Mammary epithelial cell (primary cell): Measurements from ENCODE around the gene ABCA9.

Experiments
- EZH2 ChIP-seq: IDR thresholded peaks from 2 replicates; pipeline ENCODE4 v1.6.1; 2012; ENCODE audit warnings: low read length, inconsistent platforms, borderline replicate concordance
- TF ChIP-seq, protein P1 (sequence below), 2 donors: IDR thresholded peaks in 1 of 2; conservative IDR thresholded peaks in 1 of 2; 2 replicates each; pipeline ENCODE4 v1.5.1; 2011 to 2012; ENCODE audit warnings: inconsistent platforms in 2 of 2, low read length in 2 of 2, mild to moderate bottlenecking in 2 of 2, control low read depth in 1 of 2, low read depth in 1 of 2; ENCODE audit not compliant: insufficient read depth in 1 of 2; ENCODE audit errors: extremely low read depth in 1 of 2

DNA sequence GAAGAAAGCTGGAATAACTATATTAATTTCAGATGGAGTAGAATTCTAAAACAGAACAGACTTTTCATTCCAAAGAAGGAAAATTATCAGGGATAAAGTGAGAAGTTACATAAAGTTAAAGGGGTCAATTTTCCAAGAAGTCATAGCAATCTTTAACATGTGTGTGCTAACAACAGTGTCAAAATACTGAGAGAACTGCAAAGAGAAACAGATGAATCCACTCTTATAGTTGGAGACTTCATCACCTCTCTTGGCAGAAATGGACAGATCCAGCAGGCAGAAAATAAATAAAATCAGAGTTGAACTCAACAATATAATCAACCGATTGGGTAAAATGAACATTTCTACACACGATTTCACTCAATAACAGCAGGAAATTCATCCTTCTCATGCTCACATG is 5.4 kb downstream of the ABCA9 start:
- no peak for TF ChIP-seq EZH2
- TF ChIP-seq, protein P1, sequence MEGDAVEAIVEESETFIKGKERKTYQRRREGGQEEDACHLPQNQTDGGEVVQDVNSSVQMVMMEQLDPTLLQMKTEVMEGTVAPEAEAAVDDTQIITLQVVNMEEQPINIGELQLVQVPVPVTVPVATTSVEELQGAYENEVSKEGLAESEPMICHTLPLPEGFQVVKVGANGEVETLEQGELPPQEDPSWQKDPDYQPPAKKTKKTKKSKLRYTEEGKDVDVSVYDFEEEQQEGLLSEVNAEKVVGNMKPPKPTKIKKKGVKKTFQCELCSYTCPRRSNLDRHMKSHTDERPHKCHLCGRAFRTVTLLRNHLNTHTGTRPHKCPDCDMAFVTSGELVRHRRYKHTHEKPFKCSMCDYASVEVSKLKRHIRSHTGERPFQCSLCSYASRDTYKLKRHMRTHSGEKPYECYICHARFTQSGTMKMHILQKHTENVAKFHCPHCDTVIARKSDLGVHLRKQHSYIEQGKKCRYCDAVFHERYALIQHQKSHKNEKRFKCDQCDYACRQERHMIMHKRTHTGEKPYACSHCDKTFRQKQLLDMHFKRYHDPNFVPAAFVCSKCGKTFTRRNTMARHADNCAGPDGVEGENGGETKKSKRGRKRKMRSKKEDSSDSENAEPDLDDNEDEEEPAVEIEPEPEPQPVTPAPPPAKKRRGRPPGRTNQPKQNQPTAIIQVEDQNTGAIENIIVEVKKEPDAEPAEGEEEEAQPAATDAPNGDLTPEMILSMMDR (conservative IDR thresholded peaks at IDR 0.05 in 1 of 2, IDR thresholded peaks at IDR 0.05 in 1 of 2; ENCODE audit: extremely low read depth in 1 of 2, insufficient read depth in 1 of 2, low read depth in 1 of 2, low read length in 2 of 2): no peak
